PC-3 (cell line): Measurements from ENCODE around the gene USP53. TPM values are rescaled to one million over a fixed set of nuclear protein-coding genes. Genes with fewer than 3 reads are reported as not detected.

Experiments used
- ATAC-seq: fragments of 200-7000 bp; cut with Tn5 transposase; 2 replicates; pipeline ENCODE4 v1.9.1; 2020; ENCODE audit warnings: mild to moderate bottlenecking, moderate library complexity
- BruUV-seq: library from RNA; stranded (reverse); fragments of 400-500 nt; replicated peaks from 2 replicates; lab custom pipeline; 2021; lab: Mats Ljungman, UMichigan
- CTCF ChIA-PET: fragments of 300-600 bp; sonication (Branson Sonifier 250); formaldehyde crosslinking; loops from one replicate; lab custom pipeline; 2022; ENCODE audit warnings: antibody characterized with exemption; lab: Charles Lee
- POLR2A ChIA-PET: fragments of 300-600 bp; sonication (Branson Sonifier 250); formaldehyde crosslinking; loops from one replicate; lab custom pipeline; 2022; ENCODE audit warnings: antibody characterized with exemption; ENCODE audit not compliant: unreplicated experiment; lab: Charles Lee
- DNase-seq: peaks from one replicate; pipeline ENCODE4 v3.0.0-alpha.2; 2015
- H2AFZ ChIP-seq: fragments of 300-600 bp; sonication (generic); 2 replicates; pipeline ENCODE4 v1.6.0; 2016; ENCODE audit warnings: antibody characterized with exemption, low read length
- H3F3A ChIP-seq: fragments of 300-600 bp; sonication (generic); one replicate; pipeline ENCODE4 v1.6.0; 2017; ENCODE audit warnings: antibody characterized with exemption, low read length, control low read depth, mild to moderate bottlenecking; ENCODE audit not compliant: unreplicated experiment
- H3K27ac ChIP-seq: fragments of 300-600 bp; sonication (generic); 2 replicates; pipeline ENCODE4 v1.5.1; 2016; ENCODE audit warnings: mild to moderate bottlenecking, low read length
- H3K27me3 ChIP-seq: fragments of 300-600 bp; sonication (generic); 2 replicates; pipeline ENCODE4 v1.6.1; 2016; ENCODE audit warnings: low read length, mixed read lengths
- H3K36me3 ChIP-seq: fragments of 300-600 bp; sonication (generic); 2 replicates; pipeline ENCODE4 v1.6.1; 2016; ENCODE audit warnings: low read depth, mixed run types, low read length, mixed read lengths
- H3K4me1 ChIP-seq: fragments of 300-600 bp; sonication (generic); 2 replicates; pipeline ENCODE4 v1.5.1; 2016; ENCODE audit warnings: low read length; ENCODE audit not compliant: insufficient read depth
- H3K4me2 ChIP-seq: fragments of 300-600 bp; sonication (generic); 2 replicates; pipeline ENCODE4 v1.6.0; 2016; ENCODE audit warnings: low read length
- H3K4me3 ChIP-seq: fragments of 300-600 bp; sonication (generic); 2 replicates; pipeline ENCODE4 v1.5.1; 2016; ENCODE audit warnings: mild to moderate bottlenecking, low read length, mixed read lengths
- H3K79me2 ChIP-seq: fragments of 300-600 bp; sonication (generic); 2 replicates; pipeline ENCODE4 v1.6.1; 2017; ENCODE audit warnings: low read length, mixed read lengths
- H3K9ac ChIP-seq: fragments of 300-600 bp; sonication (generic); 2 replicates; pipeline ENCODE4 v1.6.0; 2016; ENCODE audit warnings: mild to moderate bottlenecking, low read length
- H3K9me2 ChIP-seq: fragments of 300-600 bp; sonication (generic); replicated peaks from 2 replicates; pipeline ENCODE4 v1.6.1; 2016; ENCODE audit warnings: mixed run types, low read length, mixed read lengths
- H3K9me3 ChIP-seq: fragments of 300-600 bp; sonication (generic); 2 replicates; pipeline ENCODE4 v1.6.1; 2016; ENCODE audit warnings: low read length, mixed read lengths
- H4K20me1 ChIP-seq: fragments of 300-600 bp; sonication (generic); 2 replicates; pipeline ENCODE4 v1.6.1; 2016; ENCODE audit warnings: low read length, mixed read lengths
- CTCF ChIP-seq: fragments of 300-600 bp; sonication (generic); conservative IDR thresholded peaks from 2 replicates; pipeline ENCODE4 v1.5.1; 2017; ENCODE audit warnings: antibody characterized with exemption, low read depth, mild to moderate bottlenecking, low read length
- EZH2 ChIP-seq: fragments of 300-600 bp; sonication (generic); IDR thresholded peaks from one replicate; pipeline ENCODE4 v1.6.1; 2017; ENCODE audit warnings: antibody characterized with exemption, mild to moderate bottlenecking, low read length; ENCODE audit not compliant: unreplicated experiment
- EZH2phosphoT487 ChIP-seq: fragments of 300-600 bp; sonication (generic); IDR thresholded peaks from 2 replicates; pipeline ENCODE4 v1.6.1; 2018; ENCODE audit warnings: mild to moderate bottlenecking, antibody characterized with exemption, low read length, borderline replicate concordance
- intact Hi-C: fragments of 100-400 bp; cut with micrococcal nuclease; formaldehyde crosslinking; loops from 2 replicates; pipeline ENCODE4 v1.9.0; 2023
- total RNA-seq: library from RNA; depleted of rRNA; stranded (reverse); fragments of >200 nt; gene quantifications from 2 replicates; pipeline ENCODE4 v1.2.3, GENCODE V29; 2014

The USP53 gene
- total RNA-seq, 1 experiment from 2014 or later = 8.7 TPM

DNA sequence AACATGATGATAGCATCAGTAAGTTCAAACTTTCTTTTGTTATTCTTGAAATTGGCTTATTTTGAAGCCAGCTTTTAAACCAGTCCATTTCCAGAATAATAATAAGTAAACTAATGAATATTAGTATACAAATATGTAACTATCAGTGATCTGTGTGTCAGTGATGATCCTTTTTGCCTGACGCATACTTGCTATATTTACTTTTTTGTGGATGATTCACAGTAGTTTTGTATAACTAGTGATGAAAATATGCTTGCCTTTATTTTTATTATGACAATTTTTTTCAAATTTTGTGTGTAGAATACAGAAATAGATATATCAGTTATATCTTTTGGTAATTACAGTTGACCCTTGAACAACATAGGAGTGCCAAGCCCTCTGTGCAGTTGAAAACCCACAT is 49.5 kb downstream of the USP53 start:
- Histone ChIP-seq H3K9ac (no peak overlapping the region), H3K79me2 (no peaks in the 10 kb centered on the region), H3K4me3 (no peak overlapping the region), H2AFZ (no peak overlapping the region), H3F3A (no peaks in the 10 kb centered on the region), H3K9me2 (no peaks in the 10 kb centered on the region), H3K4me2 (peak overlapping the region; percentile 51), H3K9me3 (no peaks in the 10 kb centered on the region), H3K27ac (peak overlapping the region; percentile 37), H3K36me3 (no peaks in the 10 kb centered on the region), H3K27me3 (no peaks in the 10 kb centered on the region), H3K4me1 (peaks cover 9% of the 10 kb centered on the region), H4K20me1 (no peaks in the 10 kb centered on the region)
- ATAC-seq (peak; percentile 87), DNase-seq (peak; percentile 70)
- intact Hi-C loops = no loop called here
- POLR2A ChIA-PET = interaction anchor here (0.6 kb wide), 1 partner anchor 273 kb away, joined by 6 read pairs; no protein-coding TSS in a partner anchor
- no peak for TF ChIP-seq CTCF
- no peak for TF ChIP-seq EZH2phosphoT487
- no peak for TF ChIP-seq EZH2
- BruUV-seq = no TSS peak
- CTCF ChIA-PET = no interaction called here

- no peaks in the 10 kb centered on the region for H4K20me1 ChIP-seq
- no peak for ATAC-seq
- ChIA-PET CTCF (no interaction called here), POLR2A (no interaction called here)
- H3K4me1 ChIP-seq = peaks cover 9% of the 10 kb centered on the region
- H3F3A ChIP-seq = no peaks in the 10 kb centered on the region
- no peaks in the 10 kb centered on the region for H3K27me3 ChIP-seq
- H3K9me3 ChIP-seq = no peaks in the 10 kb centered on the region
- intact Hi-C loops = no loop called here
- H2AFZ ChIP-seq = no peak overlapping the region
- no peaks in the 10 kb centered on the region for H3K9me2 ChIP-seq
- no peak overlapping the region for H3K27ac ChIP-seq
- DNase-seq = no peak
- no peak overlapping the region for H3K4me3 ChIP-seq
- no peaks in the 10 kb centered on the region for H3K79me2 ChIP-seq
- no peak for TF ChIP-seq CTCF
- TF ChIP-seq EZH2 = no peak
- TF ChIP-seq EZH2phosphoT487 = no peak
- BruUV-seq = no TSS peak
- H3K9ac ChIP-seq = no peak overlapping the region
- no peaks in the 10 kb centered on the region for H3K36me3 ChIP-seq
- no peak overlapping the region for H3K4me2 ChIP-seq
These were observed 52.2 kb downstream of the USP53 start for GRCh38 chr4:119264743-119265142.

GRCh38 chr4:119266153-119266552 is 53.6 kb downstream of the USP53 start:
- ChIA-PET CTCF (no interaction called here), POLR2A (no interaction called here)
- no peaks in the 10 kb centered on the region; the same call in 1 of the 2 replicates for H3K36me3 ChIP-seq
- H3K79me2 ChIP-seq = no peaks in the 10 kb centered on the region
- H3K4me3 ChIP-seq = no peak overlapping the region
- intact Hi-C loops = no loop called here
- H3F3A ChIP-seq = no peaks in the 10 kb centered on the region
- H4K20me1 ChIP-seq = no peaks in the 10 kb centered on the region
- no peak for TF ChIP-seq CTCF
- TF ChIP-seq EZH2 = no peak
- TF ChIP-seq EZH2phosphoT487 = no peak
- no peaks in the 10 kb centered on the region for H3K9me3 ChIP-seq
- no peak overlapping the region for H3K27ac ChIP-seq
- no peak for DNase-seq
- no peak overlapping the region for H2AFZ ChIP-seq
- no peak for ATAC-seq
- peaks cover 9% of the 10 kb centered on the region for H3K4me1 ChIP-seq
- H3K4me2 ChIP-seq = no peak overlapping the region
- H3K9ac ChIP-seq = no peak overlapping the region
- H3K9me2 ChIP-seq = no peaks in the 10 kb centered on the region
- BruUV-seq = no TSS peak
- no peaks in the 10 kb centered on the region for H3K27me3 ChIP-seq
